HG02759 (cell line): Measurements from ENCODE around the gene ATP11C.

Source experiments
- ATAC-seq: cut with Tn5 transposase; IDR thresholded peaks from one replicate; pipeline ENCODE4 v1.9.1; 2021; ENCODE audit warnings: mild to moderate bottlenecking, moderate library complexity; ENCODE audit not compliant: unreplicated experiment

Gene ATP11C

DNA sequence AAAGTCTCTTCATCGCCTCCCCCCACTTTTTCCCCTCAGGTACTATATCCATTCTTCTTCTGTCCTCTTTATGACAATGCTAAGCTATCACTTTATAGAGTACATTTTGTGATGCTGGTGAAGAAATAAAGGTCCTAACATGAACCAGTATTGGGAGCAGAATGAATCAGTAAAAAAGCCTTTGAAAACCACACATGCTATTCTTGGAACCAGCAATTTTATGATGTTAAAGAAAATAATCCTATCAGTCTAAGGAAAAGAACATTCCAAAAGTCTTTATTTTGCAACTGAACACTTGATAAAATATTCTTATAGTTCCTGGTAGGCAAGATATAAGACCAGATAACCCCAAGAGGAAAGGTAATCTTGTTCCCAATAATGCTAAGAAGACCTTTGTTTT lies 117.1 kb downstream of the ATP11C start:
- ATAC-seq: no peak

DNA sequence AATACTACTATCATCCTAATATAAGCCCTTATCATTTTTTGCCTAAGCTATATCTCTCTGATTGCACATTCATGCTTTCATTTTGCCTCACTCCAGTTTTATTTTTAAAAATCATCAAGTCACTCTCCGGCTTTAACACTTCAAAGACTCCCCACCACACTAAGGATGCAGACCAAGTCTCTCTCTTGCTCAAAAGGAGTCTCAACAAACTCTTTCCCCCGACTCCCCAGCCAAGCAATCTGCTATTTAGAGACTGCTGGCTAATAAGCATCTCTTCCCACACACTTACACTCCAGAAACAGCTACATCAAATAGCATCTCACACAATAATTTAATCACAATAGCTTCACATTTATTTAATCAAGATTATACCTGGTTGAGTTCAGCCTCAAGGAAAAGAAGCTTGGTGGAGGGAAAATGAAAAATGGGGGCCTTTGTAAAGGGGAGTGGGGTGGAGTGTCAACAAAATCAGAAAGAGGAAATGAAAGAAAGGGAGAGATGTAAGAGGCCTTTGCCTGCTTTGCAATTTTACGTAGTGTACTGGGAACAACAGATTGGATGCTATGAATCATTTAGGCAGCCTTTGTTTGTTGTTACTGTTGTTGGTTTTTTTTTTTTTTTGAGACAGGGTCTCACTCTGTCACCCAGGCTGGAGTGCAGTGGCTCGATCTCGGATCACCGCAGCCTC lies 120.8 kb downstream of the ATP11C start:
- ATAC-seq: peak; percentile 61

DNA sequence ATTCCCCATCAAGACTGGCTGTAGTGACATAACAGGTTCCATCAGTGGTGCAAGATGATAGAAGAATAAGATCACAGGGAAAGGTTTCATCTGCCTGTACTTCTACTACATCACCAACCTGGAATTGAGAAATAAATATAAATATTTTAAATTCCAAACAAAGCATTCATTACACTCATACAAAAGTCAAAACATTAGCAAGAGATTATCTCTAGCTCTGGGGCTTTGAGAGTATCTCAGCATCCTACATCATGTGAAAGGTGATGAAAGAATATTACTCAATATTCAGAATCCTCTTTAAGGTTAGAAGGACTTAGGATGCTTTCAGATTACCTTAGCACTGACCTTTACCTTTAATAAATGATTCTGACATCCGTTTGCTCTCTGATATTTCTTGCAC lies 128.4 kb downstream of the ATP11C start:
- ATAC-seq: no peak

DNA sequence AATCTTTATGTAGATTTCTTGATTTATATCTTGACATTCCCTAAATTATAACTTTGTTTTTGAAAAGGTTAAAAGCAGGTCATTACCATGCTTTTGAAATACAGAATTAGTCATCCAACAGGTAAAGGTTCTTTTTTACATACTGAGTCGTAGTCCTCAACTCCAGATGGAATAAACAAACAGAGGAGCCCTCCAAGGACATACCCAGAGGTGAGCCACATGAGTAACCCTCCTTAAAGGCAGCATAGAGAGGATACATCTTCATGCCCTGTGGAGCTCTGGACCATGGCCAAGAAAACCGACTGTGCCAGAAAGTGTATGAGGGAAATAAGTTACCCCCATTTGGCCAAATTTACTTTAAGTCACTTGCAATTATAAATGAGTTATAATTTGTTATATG lies 129.6 kb downstream of the ATP11C start:
- no peak for ATAC-seq

DNA sequence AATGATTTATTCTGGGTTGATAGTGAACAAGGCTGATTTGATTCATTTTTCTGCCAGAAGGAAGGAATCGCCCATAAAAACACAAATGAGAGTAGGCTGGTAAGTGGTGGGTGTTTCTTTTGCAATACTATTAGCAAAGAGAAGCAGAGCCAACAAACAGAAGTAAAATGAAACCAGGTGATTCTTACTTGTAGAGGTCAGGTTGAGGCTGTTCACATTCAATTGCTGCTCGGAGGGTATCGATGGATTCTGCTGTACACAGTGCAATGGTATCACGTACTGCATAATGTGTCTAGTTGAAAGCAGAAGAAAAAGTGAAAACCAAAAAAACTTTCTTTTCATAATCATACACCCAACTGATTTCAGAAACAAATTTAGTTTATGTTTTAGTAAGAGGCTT lies 130.8 kb downstream of the ATP11C start:
- ATAC-seq: no peak

DNA sequence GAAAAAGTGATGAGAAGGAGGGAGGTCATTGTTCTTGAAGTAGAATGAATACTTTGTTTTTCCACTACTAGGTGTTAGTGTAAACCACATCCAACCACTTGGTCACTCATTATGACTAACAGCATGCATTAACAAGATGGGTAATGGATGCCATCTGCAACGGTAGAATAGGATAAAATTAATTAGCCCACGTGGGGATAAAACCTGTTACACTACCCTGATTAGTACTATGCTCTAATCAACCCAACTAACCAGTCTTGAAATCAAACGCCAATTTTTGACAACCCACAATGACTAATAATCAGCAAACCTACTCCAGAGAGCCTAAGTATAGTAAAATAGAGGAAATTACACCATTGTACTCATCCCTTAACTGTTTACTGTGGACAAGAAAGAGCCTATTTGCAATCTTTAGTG lies 131.4 kb downstream of the ATP11C start:
- no peak for ATAC-seq

DNA sequence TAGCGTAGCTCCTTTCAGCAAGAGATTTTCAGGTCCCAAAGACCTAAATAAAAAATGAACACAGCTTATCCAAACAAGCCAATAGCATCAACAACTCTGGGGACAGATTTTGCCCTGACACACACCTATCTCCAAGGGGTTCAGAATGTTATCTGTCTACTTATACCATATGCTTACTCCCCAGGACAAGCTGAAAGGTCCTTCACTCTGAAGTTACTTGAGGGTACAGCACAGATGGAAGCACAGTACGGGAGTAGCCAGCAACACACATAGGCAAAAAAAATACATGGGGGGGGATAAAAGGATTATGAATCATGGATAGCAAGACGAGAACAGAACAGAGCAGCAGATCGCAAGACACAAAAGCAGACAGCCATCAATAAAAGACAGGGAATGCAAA lies 134.2 kb downstream of the ATP11C start:
- no peak for ATAC-seq

DNA sequence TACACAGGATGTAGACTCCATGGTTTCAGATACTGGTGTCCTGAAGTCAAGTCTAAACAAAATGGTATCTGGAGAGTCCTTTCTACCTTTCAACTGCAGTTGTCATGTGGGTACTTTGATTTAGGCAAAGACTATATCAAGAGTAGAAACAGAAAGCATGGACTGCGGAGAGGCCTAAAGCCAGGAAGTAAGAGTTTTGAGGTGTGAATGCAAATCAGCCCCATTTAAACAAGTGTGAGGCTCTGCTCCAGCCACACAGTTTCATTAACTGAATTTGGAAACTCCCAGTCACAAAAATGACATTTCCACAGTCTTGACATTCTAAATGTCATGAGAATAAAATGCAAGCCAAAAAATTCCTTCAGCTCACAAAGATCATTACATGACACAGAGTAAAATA lies 137.7 kb downstream of the ATP11C start:
- ATAC-seq: peak; percentile 100

DNA sequence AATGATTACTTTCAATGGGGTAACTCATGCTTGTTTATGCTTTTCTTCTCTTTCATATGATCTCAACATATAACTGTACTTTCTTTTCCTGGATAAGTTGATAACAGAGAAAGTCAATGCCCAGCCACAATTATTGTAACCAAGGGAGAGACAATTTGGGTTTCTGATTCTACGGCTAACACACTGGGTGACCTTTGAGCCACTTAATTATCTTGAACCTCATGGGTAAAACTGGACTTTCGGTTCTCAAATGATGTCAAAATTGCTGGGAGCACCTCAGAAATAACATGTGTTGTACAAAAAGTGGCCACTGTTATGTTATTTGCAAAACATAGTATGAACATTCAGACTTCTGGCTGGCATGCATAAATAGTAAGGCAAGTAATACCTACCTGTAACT lies 145.3 kb downstream of the ATP11C start:
- ATAC-seq: no peak

DNA sequence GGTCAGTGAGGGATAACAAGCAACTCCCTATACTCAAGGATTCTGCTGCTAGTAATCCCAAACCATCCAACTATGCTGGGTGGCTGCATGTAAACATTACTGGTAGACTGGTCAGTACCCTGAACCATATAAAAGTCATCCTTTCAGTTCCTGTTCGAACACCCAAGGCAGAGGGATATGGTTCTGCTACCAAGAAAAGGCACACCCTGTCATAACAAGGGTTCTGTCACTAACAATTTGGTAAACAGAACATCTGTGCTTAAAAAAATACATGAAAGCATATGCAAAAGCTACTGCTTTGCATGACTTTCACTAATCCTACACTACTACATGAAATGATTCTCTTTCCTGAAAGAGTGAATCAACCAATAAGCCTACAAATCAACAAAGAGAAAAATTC lies 148.0 kb downstream of the ATP11C start:
- peak; percentile 96 for ATAC-seq

DNA sequence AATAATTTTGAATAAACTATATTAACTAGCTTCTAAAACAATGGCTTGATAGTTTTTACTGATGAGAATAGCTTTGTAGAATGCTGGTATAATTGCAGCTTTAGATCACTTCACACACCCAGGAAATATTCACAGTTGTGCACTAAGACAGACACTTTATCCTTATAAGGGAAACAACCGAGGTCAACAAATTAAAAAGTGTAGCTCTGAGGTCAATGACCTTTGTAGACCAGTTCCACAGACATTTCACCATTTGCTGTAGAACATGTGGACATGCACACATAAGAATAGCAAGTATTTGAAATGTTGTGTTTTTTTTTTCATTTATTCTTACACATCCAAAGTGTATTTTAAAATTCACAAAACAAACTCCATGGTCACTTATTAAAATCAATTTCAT lies 148.9 kb downstream of the ATP11C start:
- ATAC-seq: no peak

DNA sequence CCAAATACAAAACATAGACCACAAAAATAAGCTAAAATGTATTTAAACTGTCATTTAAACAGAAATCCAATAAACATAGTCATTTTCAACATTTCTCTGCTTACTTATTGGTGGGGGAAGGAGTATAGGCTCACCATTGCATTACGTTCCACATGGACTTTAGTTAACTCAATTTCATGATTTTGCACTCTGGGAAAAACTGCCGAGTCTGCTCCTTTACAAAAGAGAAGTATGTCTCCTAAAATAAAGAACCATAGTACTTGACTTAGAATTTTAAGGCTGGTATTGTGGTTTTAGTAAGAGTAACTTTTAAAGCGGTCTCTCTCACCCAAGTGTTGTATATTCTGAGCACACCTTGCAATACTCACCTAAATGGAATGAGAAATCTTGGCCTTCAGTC lies 149.8 kb downstream of the ATP11C start:
- ATAC-seq: no peak

DNA sequence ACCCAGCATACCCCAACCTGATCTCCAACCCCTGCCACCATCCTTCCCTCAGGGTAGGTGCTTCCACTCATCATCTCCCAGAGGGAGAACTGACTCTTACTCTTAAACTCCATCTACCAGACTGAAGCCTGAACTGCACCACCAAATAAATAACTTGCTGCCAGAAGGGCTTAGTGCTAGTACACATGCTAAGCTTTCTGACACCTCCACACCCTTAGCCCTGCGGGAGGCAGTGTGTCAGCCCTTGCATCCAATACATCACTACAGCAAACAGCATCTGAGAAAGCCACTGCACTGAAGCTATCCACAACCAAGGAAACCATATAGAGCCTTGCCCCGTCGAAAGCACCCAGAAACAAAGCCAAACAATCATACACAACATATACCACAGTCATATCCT lies 156.3 kb downstream of the ATP11C start:
- no peak for ATAC-seq

DNA sequence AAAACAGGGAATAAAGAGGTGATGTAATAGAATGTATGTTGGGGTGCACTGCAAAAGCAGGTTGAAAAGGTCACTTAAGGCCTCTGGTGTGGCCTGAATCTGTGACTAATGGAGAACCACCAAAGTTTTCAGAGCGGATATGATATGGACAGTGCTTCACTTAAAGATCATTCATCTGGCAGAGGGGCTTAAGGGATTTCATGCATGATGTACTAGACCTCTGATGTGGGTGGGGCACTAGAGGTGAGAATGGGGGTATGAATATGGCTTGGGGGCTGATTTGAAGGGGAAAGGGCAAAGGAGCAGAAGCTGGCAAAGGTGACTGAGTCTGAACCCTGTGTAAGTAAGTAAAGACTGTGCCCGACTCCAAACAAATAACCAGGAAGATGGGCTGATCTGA lies 162.5 kb downstream of the ATP11C start:
- ATAC-seq: no peak

DNA sequence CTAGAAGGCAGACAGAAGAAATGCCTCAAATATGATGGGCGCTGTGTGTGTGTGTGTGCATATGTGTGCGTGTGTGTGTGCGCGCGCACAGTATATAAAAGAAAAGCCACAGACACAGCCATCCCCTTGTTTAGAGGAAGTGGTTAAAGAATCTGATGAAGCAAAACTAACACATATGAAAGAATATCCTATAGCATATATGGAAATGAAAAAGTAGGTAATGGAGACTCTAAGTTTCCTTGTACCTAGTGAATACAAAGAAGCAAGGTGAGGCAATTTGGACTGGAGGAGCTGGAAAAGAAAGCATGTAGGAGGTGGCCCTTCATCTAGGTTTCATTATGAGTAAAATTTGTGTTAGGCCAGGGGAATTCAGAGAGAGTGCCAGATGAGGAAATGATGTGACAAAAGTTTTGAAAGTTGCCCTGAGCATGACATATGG lies 166.3 kb downstream of the ATP11C start:
- ATAC-seq: peak; percentile 77

DNA sequence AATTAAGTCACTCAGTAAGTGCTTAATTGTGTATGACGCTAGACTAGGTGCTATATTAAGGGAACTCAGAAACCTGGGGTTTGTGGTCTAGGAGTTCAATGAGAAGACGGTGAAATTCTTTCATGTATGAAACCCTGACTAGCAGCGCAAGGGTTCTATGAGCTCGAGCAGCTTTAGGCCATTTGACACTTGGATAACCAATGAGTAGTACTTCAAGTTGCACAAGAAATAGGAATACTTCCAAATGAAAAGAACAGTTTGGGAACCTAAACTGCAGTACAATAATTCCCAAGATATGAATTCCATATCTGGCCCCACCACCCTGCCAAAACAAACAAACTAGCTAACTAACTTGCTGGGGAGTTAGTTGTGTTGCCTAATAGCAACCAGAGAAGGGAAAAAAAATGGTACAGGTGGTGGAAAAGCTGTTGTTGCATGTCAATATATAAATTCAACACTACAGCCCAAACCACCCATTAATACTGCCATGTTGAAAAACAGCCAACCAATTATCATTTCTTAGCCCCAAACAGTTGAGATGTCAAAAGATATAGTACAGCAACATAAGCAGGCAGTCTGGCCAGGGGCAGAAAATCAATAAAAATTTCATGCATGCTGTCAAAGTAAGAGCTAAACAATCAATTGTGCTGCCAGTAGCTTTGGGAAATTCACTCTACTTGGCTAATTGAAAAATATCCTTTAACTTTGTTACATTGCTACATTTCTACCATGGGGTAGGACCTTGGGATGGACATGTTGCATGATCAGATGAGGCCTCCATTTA lies 170.3 kb downstream of the ATP11C start:
- no peak for ATAC-seq

DNA sequence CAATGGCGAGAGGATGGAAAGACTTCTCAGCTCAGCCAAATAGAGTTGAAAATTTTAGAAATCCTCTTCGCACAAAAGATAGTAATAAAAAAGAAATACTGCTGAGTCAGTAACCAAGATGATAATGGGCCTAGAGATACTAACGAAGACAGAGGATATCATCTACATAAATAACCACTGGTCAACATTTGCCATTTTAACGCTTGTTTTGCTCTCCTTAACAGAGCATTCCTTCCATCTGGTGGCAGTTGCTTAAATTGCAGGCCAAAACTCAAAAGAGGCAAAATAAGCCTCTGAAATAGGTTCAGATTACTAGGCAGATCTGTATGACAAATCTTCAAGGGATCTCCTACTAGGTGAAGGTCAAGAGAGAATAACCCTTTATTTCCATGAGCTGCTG lies 173.2 kb downstream of the ATP11C start:
- no peak for ATAC-seq

DNA sequence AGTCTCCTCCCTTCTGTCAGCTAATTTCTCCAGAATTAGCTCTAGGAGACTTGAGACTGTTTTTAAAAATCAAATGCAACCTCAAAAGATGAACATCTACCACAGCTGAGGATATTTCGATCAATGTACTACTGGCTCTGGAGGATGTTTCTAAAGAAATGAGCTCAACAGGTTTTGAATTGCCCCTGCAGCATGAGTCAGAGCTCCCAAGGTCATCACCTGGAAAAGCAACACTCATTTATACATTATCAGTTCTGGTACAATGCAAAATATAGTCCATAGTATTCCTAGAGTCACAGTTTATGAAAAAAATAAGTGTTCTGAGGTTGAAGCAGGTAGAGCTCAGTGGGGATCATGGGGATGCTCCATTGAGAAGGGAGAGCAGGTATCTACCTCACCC lies 174.0 kb downstream of the ATP11C start:
- no peak for ATAC-seq

DNA sequence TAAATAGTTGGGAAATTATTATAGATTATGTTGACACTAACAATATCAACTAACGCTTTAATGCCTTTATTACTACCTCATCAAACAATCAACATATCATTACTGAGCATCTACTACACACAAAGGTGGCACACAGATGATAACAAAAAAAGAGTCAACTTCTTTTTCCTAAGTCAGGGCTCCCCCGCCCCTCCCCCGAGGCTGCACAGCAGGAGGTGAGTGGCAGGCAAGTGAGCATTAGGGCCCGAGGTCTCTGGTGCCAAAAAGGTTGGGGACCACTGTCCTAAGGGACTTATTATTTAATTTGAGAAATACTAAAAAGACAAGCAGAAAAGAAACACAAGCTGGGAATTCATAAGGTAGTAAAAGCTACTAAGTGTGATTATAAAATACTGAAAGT lies 174.6 kb downstream of the ATP11C start:
- ATAC-seq: no peak

DNA sequence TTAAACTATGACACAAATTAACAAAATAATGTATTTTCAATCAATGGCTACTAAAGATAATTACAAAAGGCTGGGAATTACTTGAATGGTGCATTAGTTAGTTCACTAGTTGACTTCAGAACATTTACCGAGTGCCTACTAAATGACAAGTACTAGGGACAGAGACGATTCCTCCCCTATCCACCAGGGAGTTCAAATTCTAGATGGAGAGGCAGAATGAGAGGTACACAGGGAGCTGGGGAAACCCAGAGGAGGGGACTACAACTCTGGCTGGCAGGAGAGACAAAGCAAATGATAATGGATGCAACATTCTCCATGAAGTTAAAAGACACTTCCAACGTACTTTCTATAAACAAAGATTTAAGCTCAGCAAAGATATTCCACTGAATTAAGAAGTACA lies 181.8 kb downstream of the ATP11C start:
- no peak for ATAC-seq

DNA sequence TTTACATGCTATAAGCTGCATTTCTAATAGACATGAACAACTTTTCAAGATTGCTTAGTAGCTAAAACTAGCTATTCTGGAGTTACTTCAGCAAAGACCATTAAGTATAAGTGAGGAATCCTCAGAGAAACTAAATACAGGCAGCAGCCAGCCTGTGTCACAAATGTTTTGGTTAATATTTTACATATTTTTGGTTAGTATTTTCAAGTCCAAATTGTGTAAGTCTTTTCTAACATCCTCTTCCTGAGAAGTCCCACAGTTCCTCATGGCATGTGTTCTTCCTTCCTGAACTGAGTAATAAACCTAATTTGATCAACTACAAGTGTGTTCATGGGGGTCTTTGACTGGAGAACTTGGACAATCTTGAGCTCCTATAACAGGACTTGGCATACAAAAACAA lies 182.5 kb downstream of the ATP11C start:
- ATAC-seq: no peak

DNA sequence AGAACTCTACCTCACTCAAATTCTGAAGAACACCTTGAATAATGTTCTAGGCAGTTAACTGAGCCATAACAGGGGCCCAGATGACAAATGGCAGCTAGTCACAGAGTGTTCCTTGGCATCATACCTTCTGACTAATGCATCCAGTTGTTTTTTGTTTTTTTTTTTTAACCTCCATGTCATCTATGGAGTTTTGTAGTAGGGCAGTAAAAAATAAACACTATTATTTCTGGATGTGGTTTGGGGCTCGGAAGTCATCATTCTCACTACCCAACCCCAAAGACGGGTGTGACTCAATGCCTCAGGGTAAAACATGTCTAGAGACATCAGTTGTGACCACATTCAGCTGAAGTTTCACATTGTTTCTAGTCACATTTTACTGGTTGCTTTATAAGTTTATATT lies 193.7 kb downstream of the ATP11C start:
- ATAC-seq: peak; percentile 78

DNA sequence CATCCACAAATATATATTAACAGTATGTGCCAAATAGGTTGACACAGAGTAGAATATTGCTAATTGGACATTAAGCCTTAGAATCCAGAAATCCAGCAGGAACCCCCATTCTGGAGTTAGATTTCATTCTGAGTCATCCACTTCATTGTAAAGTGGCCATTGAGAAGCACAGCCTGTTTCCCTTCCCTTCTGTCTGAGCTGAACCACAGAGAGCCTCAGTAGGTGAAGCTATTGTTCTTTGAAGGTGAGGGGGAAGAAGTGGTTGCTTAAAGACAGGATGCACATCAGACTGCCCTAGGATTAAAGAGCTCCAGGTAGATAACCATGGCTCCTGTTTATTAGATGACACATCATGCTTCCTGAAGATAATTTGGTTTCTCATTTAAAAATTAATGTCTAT lies 194.3 kb downstream of the ATP11C start:
- ATAC-seq: no peak
